Liver (tissue), 9 donors: ENCODE measurements around the gene SLC30A1. TPM values are rescaled to one million over a fixed set of nuclear protein-coding genes. Genes with fewer than 3 reads are reported as not detected.

ENCODE experiments used
- DNase-seq: peaks from one replicate; pipeline ENCODE4 v3.0.0-alpha.2; 2017; ENCODE audit warnings: low spot score
- H3K27ac ChIP-seq, 2 donors: one replicate each; pipeline ENCODE4 v1.7.0; 2013; ENCODE audit warnings: inconsistent platforms in 2 of 2, low read length in 2 of 2, control low read depth in 1 of 2, low read depth in 1 of 2, mild to moderate bottlenecking in 1 of 2
- H3K27me3 ChIP-seq, 4 donors: one replicate each; pipeline versions ENCODE4 v1.6.1 to v1.7.0; 2013; ENCODE audit warnings: low read length in 3 of 4, inconsistent platforms in 1 of 4, mild to moderate bottlenecking in 1 of 4, moderate library complexity in 1 of 4; ENCODE audit not compliant: control insufficient read depth in 4 of 4, insufficient read depth in 4 of 4
- H3K36me3 ChIP-seq, 4 donors: one replicate each; pipeline versions ENCODE4 v1.6.1 to v1.7.0; 2013; ENCODE audit warnings: low read length in 3 of 4, mild to moderate bottlenecking in 3 of 4, low read depth in 1 of 4, moderate library complexity in 1 of 4; ENCODE audit not compliant: control insufficient read depth in 4 of 4, insufficient read depth in 3 of 4
- H3K4me1 ChIP-seq, 4 donors: one replicate each; pipeline versions ENCODE4 v1.6.1 to v1.7.0; 2013; ENCODE audit warnings: low read length in 3 of 4, mild to moderate bottlenecking in 3 of 4, moderate library complexity in 1 of 4; ENCODE audit not compliant: control insufficient read depth in 4 of 4, insufficient read depth in 4 of 4
- H3K4me3 ChIP-seq, 3 donors: one replicate each; pipeline versions ENCODE4 v1.6.1 to v1.7.0; 2013; ENCODE audit warnings: low read length in 3 of 3, control low read depth in 1 of 3, low read depth in 1 of 3, mild to moderate bottlenecking in 1 of 3
- H3K9ac ChIP-seq, 2 donors: one replicate each; pipeline ENCODE4 v1.7.0; 2013; ENCODE audit warnings: low read length in 2 of 2, mild to moderate bottlenecking in 2 of 2, moderate library complexity in 2 of 2, control low read depth in 1 of 2, low read depth in 1 of 2
- H3K9me3 ChIP-seq, 4 donors: one replicate each; pipeline versions ENCODE4 v1.6.1 to v1.7.0; 2013; ENCODE audit warnings: low read length in 3 of 4; ENCODE audit not compliant: control insufficient read depth in 4 of 4
- EGR1 ChIP-seq, 2 donors: IDR thresholded peaks; 2 replicates each; pipeline ENCODE4 v1.6.1; 2016 to 2018; ENCODE audit warnings: antibody characterized with exemption in 2 of 2, low read depth in 2 of 2
- FOXA1 ChIP-seq: IDR thresholded peaks from 2 replicates; pipeline ENCODE4 v1.6.1; 2016; ENCODE audit warnings: antibody characterized with exemption
- GABPA ChIP-seq, 2 donors: IDR thresholded peaks in 1 of 2; conservative IDR thresholded peaks in 1 of 2; 2 replicates each; pipeline ENCODE4 v1.6.1; 2016; ENCODE audit warnings: antibody characterized with exemption in 2 of 2, mild to moderate bottlenecking in 1 of 2, moderate library complexity in 1 of 2
- HNF4G ChIP-seq: IDR thresholded peaks from 2 replicates; pipeline ENCODE4 v1.6.1; 2016; ENCODE audit warnings: antibody characterized with exemption
- JUND ChIP-seq, 2 donors: IDR thresholded peaks; 2 replicates each; pipeline ENCODE4 v1.6.1; 2016; ENCODE audit warnings: antibody characterized with exemption in 2 of 2
- NR2F2 ChIP-seq: IDR thresholded peaks from 2 replicates; pipeline ENCODE4 v1.6.1; 2016; ENCODE audit warnings: antibody characterized with exemption
- RAD21 ChIP-seq, 2 donors: IDR thresholded peaks; 2 replicates each; pipeline ENCODE4 v1.6.1; 2016; ENCODE audit warnings: antibody characterized with exemption in 2 of 2, mild to moderate bottlenecking in 2 of 2
- SP1 ChIP-seq: IDR thresholded peaks from 2 replicates; pipeline ENCODE4 v1.6.1; 2018; ENCODE audit warnings: antibody characterized with exemption, mild to moderate bottlenecking
- TAF1 ChIP-seq: conservative IDR thresholded peaks from 2 replicates; pipeline ENCODE4 v1.6.1; 2016; ENCODE audit warnings: antibody characterized with exemption, mild to moderate bottlenecking
- YY1 ChIP-seq: IDR thresholded peaks from 2 replicates; pipeline ENCODE4 v1.6.1; 2016; ENCODE audit warnings: antibody characterized with exemption, mild to moderate bottlenecking
- WGBS: extraction: QIAGEN DNeasy Blood & Tissue Kit; methylation state at CpG from one replicate; pipeline ENCODE4 v1.1.7; 2013; 5-methylcytosine and 5-hydroxymethylcytosine counted together
- polyA plus RNA-seq, 2 donors: library from polyadenylated mRNA; stranded (reverse) in 1 of 2; unstranded in 1 of 2; fragments of 200-250 nt in 1 of 2; fragments of >200 nt in 1 of 2; fragmentation: Nextera tagmentation in 1 of 2; extraction: Ambion mirVana in 1 of 2; gene quantifications; one replicate each; pipeline versions ENCODE4 v1.2.1 to v1.2.3, GENCODE V29; 2013 to 2015
- total RNA-seq, 2 donors: library from RNA; depleted of rRNA; stranded (reverse); fragments of >200 nt; gene quantifications; one replicate each; pipeline ENCODE4 v1.2.3, GENCODE V29; 2014
- TF ChIP-seq, protein P1 (sequence below): IDR thresholded peaks from 2 replicates; pipeline ENCODE4 v1.6.1; 2016; ENCODE audit warnings: antibody characterized with exemption, mild to moderate bottlenecking
- TF ChIP-seq, protein P2 (sequence below): fragments of 150-350 bp; IDR thresholded peaks from 2 replicates; pipeline ENCODE4 v1.5.1; 2017; ENCODE audit warnings: improper control_type of control experiment, low read depth, low read length; ENCODE audit not compliant: missing input control
- TF ChIP-seq, protein P3 (sequence below): IDR thresholded peaks from 2 replicates; pipeline ENCODE4 v1.6.1; 2016; ENCODE audit warnings: antibody characterized with exemption
- donor health status: healthy.
- donor health status: healthy.
- donor health status: healthy.
- donor health status: healthy.
- donor health status: healthy.

The SLC30A1 gene
- total and polyA plus RNA-seq, 4 donors = 14.9 to 83.3 (median 39.4) TPM

DNA sequence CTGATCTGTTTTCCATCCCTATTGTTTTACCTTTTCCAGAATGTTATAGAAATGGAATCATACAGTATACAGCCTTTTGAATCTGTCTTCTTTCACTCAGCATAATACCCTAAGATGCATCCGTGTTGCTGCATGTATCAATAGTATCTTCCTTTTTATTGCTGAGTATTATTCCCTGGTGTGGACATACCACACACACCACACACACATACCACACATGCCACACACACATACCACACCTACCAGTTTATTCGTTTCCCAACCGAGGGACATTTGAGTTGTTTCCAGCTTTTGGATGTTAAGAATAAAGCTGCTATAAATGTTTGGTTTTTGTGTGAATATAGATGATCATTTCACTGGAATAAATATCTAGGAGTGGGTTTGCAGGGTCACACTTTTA is 22.2 kb upstream of the SLC30A1 start (continued):
- TF ChIP-seq, protein P1, sequence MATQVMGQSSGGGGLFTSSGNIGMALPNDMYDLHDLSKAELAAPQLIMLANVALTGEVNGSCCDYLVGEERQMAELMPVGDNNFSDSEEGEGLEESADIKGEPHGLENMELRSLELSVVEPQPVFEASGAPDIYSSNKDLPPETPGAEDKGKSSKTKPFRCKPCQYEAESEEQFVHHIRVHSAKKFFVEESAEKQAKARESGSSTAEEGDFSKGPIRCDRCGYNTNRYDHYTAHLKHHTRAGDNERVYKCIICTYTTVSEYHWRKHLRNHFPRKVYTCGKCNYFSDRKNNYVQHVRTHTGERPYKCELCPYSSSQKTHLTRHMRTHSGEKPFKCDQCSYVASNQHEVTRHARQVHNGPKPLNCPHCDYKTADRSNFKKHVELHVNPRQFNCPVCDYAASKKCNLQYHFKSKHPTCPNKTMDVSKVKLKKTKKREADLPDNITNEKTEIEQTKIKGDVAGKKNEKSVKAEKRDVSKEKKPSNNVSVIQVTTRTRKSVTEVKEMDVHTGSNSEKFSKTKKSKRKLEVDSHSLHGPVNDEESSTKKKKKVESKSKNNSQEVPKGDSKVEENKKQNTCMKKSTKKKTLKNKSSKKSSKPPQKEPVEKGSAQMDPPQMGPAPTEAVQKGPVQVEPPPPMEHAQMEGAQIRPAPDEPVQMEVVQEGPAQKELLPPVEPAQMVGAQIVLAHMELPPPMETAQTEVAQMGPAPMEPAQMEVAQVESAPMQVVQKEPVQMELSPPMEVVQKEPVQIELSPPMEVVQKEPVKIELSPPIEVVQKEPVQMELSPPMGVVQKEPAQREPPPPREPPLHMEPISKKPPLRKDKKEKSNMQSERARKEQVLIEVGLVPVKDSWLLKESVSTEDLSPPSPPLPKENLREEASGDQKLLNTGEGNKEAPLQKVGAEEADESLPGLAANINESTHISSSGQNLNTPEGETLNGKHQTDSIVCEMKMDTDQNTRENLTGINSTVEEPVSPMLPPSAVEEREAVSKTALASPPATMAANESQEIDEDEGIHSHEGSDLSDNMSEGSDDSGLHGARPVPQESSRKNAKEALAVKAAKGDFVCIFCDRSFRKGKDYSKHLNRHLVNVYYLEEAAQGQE = no peak
- TF ChIP-seq RAD21 (IDR thresholded peaks at IDR 0.05) = no peak
- TF ChIP-seq, protein P2, sequence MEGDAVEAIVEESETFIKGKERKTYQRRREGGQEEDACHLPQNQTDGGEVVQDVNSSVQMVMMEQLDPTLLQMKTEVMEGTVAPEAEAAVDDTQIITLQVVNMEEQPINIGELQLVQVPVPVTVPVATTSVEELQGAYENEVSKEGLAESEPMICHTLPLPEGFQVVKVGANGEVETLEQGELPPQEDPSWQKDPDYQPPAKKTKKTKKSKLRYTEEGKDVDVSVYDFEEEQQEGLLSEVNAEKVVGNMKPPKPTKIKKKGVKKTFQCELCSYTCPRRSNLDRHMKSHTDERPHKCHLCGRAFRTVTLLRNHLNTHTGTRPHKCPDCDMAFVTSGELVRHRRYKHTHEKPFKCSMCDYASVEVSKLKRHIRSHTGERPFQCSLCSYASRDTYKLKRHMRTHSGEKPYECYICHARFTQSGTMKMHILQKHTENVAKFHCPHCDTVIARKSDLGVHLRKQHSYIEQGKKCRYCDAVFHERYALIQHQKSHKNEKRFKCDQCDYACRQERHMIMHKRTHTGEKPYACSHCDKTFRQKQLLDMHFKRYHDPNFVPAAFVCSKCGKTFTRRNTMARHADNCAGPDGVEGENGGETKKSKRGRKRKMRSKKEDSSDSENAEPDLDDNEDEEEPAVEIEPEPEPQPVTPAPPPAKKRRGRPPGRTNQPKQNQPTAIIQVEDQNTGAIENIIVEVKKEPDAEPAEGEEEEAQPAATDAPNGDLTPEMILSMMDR = no peak
- TF ChIP-seq EGR1 (IDR thresholded peaks at IDR 0.05; ENCODE audit: low read depth in 2 of 2) = no peak
- no peak for TF ChIP-seq JUND (IDR thresholded peaks at IDR 0.05)

DNA sequence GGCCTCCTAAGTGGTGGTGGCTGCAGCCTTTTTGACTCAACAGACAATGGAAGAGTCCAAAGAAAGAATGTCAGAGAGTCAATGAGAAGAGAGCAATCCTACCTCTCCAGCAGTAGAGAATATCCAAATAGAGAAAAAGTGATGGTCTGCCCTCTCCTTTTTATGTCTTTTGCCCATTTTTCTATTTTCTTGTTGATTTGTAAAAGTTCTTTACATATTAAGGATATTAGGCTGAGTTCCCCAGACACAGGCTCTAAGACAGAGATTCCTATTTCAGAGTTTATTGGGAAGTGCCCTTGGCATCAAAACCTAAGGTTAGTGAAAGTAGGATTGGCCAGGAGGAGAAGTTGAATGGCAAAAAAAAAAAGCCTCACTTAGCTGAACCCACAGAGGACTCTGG is 20.3 kb upstream of the SLC30A1 start:
- no peak overlapping the region for H3K27ac ChIP-seq
- no peaks in the 10 kb centered on the region for H3K27me3 ChIP-seq
- TF ChIP-seq, protein P1 = no peak
- TF ChIP-seq GABPA (IDR thresholded peaks at IDR 0.05 in 1 of 2, conservative IDR thresholded peaks at IDR 0.05 in 1 of 2) = no peak
- TF ChIP-seq RAD21 (IDR thresholded peaks at IDR 0.05) = no peak
- no peak for TF ChIP-seq HNF4G
- no peak for TF ChIP-seq YY1
- TF ChIP-seq JUND (IDR thresholded peaks at IDR 0.05) = no peak
- TF ChIP-seq TAF1 = no peak
- TF ChIP-seq, protein P3, sequence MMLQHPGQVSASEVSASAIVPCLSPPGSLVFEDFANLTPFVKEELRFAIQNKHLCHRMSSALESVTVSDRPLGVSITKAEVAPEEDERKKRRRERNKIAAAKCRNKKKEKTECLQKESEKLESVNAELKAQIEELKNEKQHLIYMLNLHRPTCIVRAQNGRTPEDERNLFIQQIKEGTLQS = no peak
- H3K36me3 ChIP-seq = no peaks in the 10 kb centered on the region
- peaks cover 12 to 32% (median 20%) of the 10 kb centered on the region in 4 donors for H3K4me1 ChIP-seq
- no peak for DNase-seq
- no peak overlapping the region for H3K4me3 ChIP-seq
- H3K9me3 ChIP-seq = no peaks in the 10 kb centered on the region
- H3K9ac ChIP-seq = no peak overlapping the region

DNA sequence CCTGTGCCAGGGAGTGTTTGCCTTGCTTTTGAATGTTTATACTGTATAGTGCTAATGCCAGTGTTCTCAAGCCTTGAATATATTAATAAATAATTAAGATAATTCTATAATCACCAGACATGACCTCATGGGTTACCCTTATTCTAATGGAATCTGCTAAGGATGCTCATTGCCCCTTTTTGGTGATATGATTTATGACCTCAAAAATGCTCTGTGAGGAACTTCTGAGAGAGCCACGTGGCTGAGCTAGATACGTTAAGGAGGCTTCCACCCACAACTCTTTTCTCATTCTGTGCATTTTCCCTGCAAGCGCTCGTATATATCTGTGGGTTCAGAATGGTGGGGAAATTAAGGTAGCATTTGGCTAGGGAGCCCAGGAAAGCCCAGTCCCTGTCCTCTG is 19.6 kb upstream of the SLC30A1 start:
- H3K9ac ChIP-seq = no peak overlapping the region
- peaks cover 8 to 27% (median 19%) of the 10 kb centered on the region in 4 donors for H3K4me1 ChIP-seq
- no peak overlapping the region for H3K4me3 ChIP-seq
- DNase-seq = no peak
- no peaks in the 10 kb centered on the region for H3K36me3 ChIP-seq
- 90% methylated on average over 4 of the region's 4 CpGs for WGBS
- no peaks in the 10 kb centered on the region for H3K27me3 ChIP-seq
- no peaks in the 10 kb centered on the region for H3K9me3 ChIP-seq
- H3K27ac ChIP-seq = no peak overlapping the region
- TF ChIP-seq FOXA1 (no peak), NR2F2 (no peak), GABPA (IDR thresholded peaks at IDR 0.05 in 1 of 2, conservative IDR thresholded peaks at IDR 0.05 in 1 of 2) (no peak), EGR1 (IDR thresholded peaks at IDR 0.05; ENCODE audit: low read depth in 2 of 2) (no peak), SP1 (no peak), TAF1 (no peak)
- TF ChIP-seq, protein P1 = no peak
- TF ChIP-seq, protein P2 = no peak
